ENCODE results near the gene SLC6A8.

GRCh38 chrX:153649915-153650782 lies 37.6 kb upstream of the SLC6A8 start:
- TF ChIP-seq CTCF (IDR thresholded peaks at IDR 0.05) (no peak), POLR2A (IDR thresholded peaks at IDR 0.05) (no peak)
